ENCODE results near the gene FHL3.
"Not testable (repeated sequence)": the region's sequence is repeated elsewhere in the genome, so short reads cannot be mapped to it uniquely, and the experiment has no call there.

Gene FHL3

GRCh38 chr1:37995751-37996345 lies 9.5 kb downstream of the FHL3 start:
- no peaks in the 10 kb centered on the region for H3K27me3 Mint-ChIP-seq
- H3K9me3 Mint-ChIP-seq: no peaks in the 10 kb centered on the region
- peak overlapping the region; percentile 70 for H3K4me3 Mint-ChIP-seq
- DNase-seq: peak; percentile 68
- peaks cover 56% of the 10 kb centered on the region for H3K4me1 Mint-ChIP-seq (ENCODE audit: low read depth)
- H3K36me3 Mint-ChIP-seq (ENCODE audit: low read depth): peaks cover 59% of the 10 kb centered on the region
- peak overlapping the region; percentile 92 for H3K27ac Mint-ChIP-seq

DNA sequence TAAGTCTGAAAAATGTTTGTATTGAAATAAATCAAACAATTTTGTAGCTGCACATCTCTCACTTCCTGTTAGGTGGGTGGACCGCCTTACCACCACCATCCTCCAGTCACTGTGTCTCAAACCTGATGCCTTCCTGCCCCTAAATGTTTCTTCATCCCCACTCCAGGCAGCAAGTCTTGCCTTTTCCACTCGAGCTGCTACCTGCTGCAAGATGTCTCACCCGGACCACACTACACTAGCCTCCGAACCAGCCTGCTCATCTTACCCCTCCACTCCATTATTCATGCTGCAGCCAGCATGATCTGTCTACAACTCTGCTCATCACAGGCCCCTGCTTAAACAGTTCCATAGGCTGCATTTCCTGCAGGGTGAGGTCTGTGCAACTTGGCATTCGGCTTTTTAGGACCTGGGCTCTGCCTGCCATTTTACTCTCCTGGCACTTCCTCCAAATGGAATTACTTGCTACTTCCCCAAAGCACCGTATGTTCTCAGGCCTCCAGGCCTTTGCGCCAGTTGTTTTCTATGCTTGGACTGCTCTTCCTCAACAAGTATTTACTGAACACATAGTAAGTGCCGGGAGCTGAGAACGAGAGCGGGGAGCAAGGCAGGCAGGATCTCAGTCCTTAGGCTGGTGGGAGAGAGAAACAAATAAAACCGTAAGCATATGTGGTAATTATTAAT lies 10.3 kb downstream of the FHL3 start:
- DNase-seq: no peak
- H3K9me3 Mint-ChIP-seq: no peaks in the 10 kb centered on the region
- peaks cover 54% of the 10 kb centered on the region for H3K36me3 Mint-ChIP-seq (ENCODE audit: low read depth)
- no peaks in the 10 kb centered on the region for H3K27me3 Mint-ChIP-seq
- peak overlapping the region; percentile 93 for H3K27ac Mint-ChIP-seq
- H3K4me3 Mint-ChIP-seq: peak overlapping the region; percentile 70
- H3K4me1 Mint-ChIP-seq (ENCODE audit: low read depth): peaks cover 53% of the 10 kb centered on the region

DNA sequence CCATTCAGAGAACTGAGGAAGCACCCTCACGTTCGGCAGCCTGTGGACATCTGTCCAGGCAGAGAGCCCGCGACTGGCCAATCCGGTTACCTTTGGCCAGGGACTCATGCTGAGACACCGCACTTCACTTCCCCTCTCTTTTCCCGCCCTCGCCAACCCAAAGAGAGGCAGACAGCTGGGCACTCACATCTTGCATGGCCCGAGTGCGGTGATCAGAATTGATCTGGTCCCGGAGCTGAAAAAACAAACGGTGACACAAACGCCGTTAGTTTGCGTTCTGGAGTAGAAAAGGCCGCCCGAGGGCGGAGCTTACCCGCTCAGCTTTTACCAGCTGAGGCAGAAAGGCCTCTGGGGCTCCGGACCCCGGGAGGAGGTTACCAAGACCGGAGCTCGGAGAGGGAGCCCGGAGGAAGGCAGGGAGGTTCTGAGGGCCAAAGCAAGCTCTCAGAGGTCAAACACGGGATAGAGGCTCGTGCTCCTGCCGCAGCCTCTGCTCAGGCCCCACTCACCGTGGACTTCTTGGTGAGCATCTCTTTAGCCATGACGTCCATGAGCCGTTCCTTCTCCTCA lies 15.9 kb downstream of the FHL3 start:
- DNase-seq: no peak
- Mint-ChIP-seq H3K4me3 (peak overlapping the region; percentile 92), H3K27ac (peak overlapping the region; percentile 92), H3K4me1 (ENCODE audit: low read depth) (peaks cover 25% of the 10 kb centered on the region), H3K27me3 (no peaks in the 10 kb centered on the region), H3K36me3 (ENCODE audit: low read depth) (peaks cover 61% of the 10 kb centered on the region), H3K9me3 (no peaks in the 10 kb centered on the region)

GRCh38 chr1:37987679-37988078 lies 17.6 kb downstream of the FHL3 start:
- Mint-ChIP-seq H3K4me1 (ENCODE audit: low read depth) (peaks cover 26% of the 10 kb centered on the region), H3K36me3 (ENCODE audit: low read depth) (peaks cover 68% of the 10 kb centered on the region), H3K9me3 (no peaks in the 10 kb centered on the region), H3K27me3 (no peaks in the 10 kb centered on the region), H3K4me3 (peak overlapping the region; percentile 92), H3K27ac (peak overlapping the region; percentile 27)
- no peak for DNase-seq

DNA sequence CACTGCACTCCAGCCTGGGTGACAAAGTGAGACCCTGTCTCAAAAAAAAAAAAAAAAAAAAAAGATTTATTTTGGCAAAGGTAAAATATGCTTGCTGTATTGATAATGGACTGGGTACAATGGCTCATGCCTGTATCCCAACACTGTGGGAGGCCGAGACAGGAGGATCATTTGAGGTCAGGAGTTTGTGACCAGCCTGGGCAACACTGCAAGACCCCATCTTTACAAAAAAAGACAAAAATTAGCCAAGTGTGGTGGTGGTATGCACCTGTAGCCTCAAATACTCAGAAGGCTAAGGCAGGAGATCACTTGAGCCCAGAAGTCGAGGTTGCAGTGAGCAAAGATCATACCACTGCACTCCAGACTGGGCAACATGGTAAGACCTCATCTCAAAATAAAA lies 21.8 kb downstream of the FHL3 start:
- peaks cover 19% of the 10 kb centered on the region for H3K4me1 Mint-ChIP-seq (ENCODE audit: low read depth)

GRCh38 chr1:37978541-37978940 lies 26.8 kb downstream of the FHL3 start:
- no peaks in the 10 kb centered on the region for H3K9me3 Mint-ChIP-seq
- no peaks in the 10 kb centered on the region for H3K27me3 Mint-ChIP-seq
- H3K27ac Mint-ChIP-seq: peak overlapping the region; percentile 59
- H3K4me3 Mint-ChIP-seq: no peak overlapping the region
- no peak for DNase-seq
- peaks cover 4% of the 10 kb centered on the region for H3K4me1 Mint-ChIP-seq (ENCODE audit: low read depth)
- peaks cover 94% of the 10 kb centered on the region for H3K36me3 Mint-ChIP-seq (ENCODE audit: low read depth)

More for the DNA sequence above, 21.8 kb downstream of the FHL3 start:
- Mint-ChIP-seq H3K27me3 (no peaks in the 10 kb centered on the region), H3K9me3 (no peaks in the 10 kb centered on the region), H3K36me3 (ENCODE audit: low read depth) (peaks cover 93% of the 10 kb centered on the region), H3K4me3 (no peak overlapping the region), H3K27ac (peak overlapping the region; percentile 68)
- no peak for DNase-seq

DNA sequence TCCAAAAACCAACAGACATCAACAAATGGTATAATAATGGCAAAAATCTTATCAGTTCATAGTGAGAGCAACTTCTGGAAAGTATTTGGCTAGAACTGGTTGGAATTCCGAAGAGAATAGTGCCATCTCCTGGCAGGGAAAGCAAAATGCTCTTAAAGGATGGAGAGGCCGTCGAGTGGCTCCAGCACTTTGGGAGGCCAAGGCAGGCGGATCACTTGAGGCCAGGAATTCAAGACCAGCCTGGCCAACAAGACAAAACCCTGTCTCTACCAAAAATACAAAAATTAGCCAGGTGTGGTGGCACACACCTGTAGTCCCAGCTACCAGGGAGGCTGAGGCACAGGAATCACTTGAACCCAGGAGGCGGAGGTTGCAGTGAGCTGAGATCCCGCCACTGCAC lies 30.2 kb downstream of the FHL3 start:
- not testable (repeated sequence) for H3K27me3 Mint-ChIP-seq, DNase-seq

GRCh38 chr1:37974567-37974966 lies 30.7 kb downstream of the FHL3 start:
- no peaks in the 10 kb centered on the region for H3K9me3 Mint-ChIP-seq
- H3K4me1 Mint-ChIP-seq (ENCODE audit: low read depth): peaks cover 27% of the 10 kb centered on the region
- H3K27ac Mint-ChIP-seq: peak overlapping the region; percentile 1
- DNase-seq: no peak
- peaks cover 100% of the 10 kb centered on the region for H3K36me3 Mint-ChIP-seq (ENCODE audit: low read depth)
- no peaks in the 10 kb centered on the region for H3K27me3 Mint-ChIP-seq
- H3K4me3 Mint-ChIP-seq: no peak overlapping the region

More for the DNA sequence above, 30.2 kb downstream of the FHL3 start:
- Mint-ChIP-seq H3K4me1 (ENCODE audit: low read depth) (peaks cover 27% of the 10 kb centered on the region), H3K36me3 (ENCODE audit: low read depth) (peaks cover 100% of the 10 kb centered on the region), H3K27ac (peak overlapping the region; percentile 1)
- not testable (repeated sequence) for H3K4me3 Mint-ChIP-seq, H3K9me3 Mint-ChIP-seq

DNA sequence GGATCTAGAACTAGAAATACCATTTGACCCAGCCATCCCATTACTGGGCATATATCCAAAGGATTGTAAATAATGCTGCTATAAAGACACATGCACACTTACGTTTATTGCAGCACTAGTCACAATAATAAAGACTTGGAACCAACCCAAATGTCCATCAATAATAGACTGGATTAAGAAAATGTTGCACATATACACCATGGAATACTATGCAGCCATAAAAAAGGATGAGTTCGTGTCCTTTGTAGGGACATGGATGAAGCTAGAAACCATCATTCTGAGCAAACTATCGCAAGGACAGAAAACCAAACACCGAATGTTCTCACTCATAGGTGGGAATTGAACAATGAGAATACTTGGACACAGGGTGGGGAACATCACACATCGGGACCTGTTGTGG lies 31.6 kb downstream of the FHL3 start:
- peaks cover 100% of the 10 kb centered on the region for H3K36me3 Mint-ChIP-seq (ENCODE audit: low read depth)
- H3K27ac Mint-ChIP-seq, DNase-seq, H3K4me3 Mint-ChIP-seq, H3K27me3 Mint-ChIP-seq, H3K9me3 Mint-ChIP-seq: not testable (repeated sequence)
- H3K4me1 Mint-ChIP-seq (ENCODE audit: low read depth): peaks cover 27% of the 10 kb centered on the region

DNA sequence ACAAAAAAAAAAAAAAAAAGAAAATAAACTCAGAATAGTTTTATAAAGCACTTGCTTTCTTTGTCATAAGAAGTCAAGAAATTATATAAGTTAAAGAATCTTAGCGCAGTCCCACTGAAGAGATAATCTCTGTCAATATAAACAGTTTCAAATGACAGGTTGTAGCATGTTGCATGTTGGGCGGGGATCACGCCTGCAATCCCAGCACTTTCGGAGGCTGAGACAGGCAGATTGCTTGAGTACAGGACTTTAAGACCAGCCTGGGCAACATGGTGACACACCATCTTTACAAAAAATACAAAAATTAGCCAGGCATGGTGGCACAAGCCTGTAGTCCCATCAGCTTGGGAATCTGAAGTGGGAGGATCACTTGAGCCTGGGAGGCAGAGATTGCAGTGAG lies 40.0 kb downstream of the FHL3 start:
- no peaks in the 10 kb centered on the region for H3K27me3 Mint-ChIP-seq
- no peak for DNase-seq
- no peak overlapping the region for H3K4me3 Mint-ChIP-seq
- peaks cover 82% of the 10 kb centered on the region for H3K36me3 Mint-ChIP-seq (ENCODE audit: low read depth)
- no peaks in the 10 kb centered on the region for H3K4me1 Mint-ChIP-seq (ENCODE audit: low read depth)
- H3K9me3 Mint-ChIP-seq: no peaks in the 10 kb centered on the region
- H3K27ac Mint-ChIP-seq: no peak overlapping the region

- H3K4me3 Mint-ChIP-seq; DNase-seq; H3K27ac Mint-ChIP-seq; H3K27me3 Mint-ChIP-seq; H3K4me1 Mint-ChIP-seq (ENCODE audit: low read depth); H3K9me3 Mint-ChIP-seq: not testable (repeated sequence)
- peaks cover 82% of the 10 kb centered on the region for H3K36me3 Mint-ChIP-seq (ENCODE audit: low read depth)
Observed at GRCh38 chr1:37964106-37964505, 41.2 kb downstream of the FHL3 start.

DNA sequence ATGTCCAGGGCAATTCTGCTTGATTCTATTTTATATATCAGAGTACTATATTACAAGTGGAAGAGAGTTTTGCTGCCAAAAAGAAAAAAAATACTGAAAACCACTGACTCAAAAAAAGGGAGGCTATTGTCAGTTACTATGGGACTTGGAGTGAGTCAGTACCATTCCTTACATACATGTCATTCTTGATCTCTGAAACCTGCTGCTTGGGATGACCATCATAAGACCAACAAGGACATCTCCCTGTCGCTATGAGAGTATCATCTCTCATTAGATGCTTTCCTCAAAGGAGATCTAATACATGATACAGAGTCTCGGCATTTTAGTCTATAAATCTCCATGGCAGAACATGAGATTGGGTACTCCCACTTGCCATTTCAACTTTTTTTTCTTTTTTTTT lies 46.6 kb downstream of the FHL3 start:
- Mint-ChIP-seq H3K36me3 (ENCODE audit: low read depth) (peaks cover 74% of the 10 kb centered on the region), H3K4me1 (ENCODE audit: low read depth) (no peaks in the 10 kb centered on the region), H3K4me3 (no peak overlapping the region), H3K27ac (peak overlapping the region; percentile 39), H3K27me3 (no peaks in the 10 kb centered on the region), H3K9me3 (no peaks in the 10 kb centered on the region)
- DNase-seq: no peak

- Mint-ChIP-seq H3K36me3 (ENCODE audit: low read depth) (peaks cover 50% of the 10 kb centered on the region), H3K27me3 (no peaks in the 10 kb centered on the region)
Observed at GRCh38 chr1:37955685-37956084, 49.6 kb downstream of the FHL3 start.

DNA sequence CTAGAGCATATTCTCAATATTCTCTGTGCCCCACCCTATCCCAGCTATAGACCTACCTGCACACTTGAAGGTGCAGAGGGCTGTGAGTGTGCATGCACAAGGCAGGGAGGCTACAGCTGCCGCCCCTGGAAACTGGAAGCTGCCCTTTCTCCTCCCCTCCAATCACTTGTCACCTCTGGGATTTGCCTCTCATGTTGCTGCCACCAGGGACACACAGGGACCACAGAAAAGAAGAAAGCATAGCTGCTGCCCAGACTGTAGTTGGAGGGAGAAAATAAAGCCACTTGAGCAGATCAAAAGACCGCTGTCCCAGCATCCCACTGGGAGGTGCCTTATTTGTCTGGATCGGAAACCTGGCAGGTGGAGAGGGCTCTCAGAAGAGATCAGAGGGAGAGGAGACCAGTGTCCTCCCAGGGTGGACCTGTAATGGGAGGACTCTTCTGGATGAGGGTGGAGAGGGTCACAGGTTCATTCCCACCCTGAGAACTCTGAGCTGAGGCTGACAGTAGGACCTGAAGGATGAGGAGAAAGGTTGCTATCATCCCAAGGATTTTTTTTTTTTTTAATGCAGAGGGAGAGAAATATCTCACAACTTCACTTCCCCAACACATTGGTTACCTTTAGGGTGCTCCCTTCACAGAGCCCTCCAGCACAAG lies 50.9 kb downstream of the FHL3 start:
- Mint-ChIP-seq H3K9me3 (no peaks in the 10 kb centered on the region), H3K4me1 (ENCODE audit: low read depth) (peaks cover 10% of the 10 kb centered on the region), H3K27me3 (no peaks in the 10 kb centered on the region), H3K4me3 (no peak overlapping the region), H3K27ac (peak overlapping the region; percentile 7), H3K36me3 (ENCODE audit: low read depth) (peaks cover 37% of the 10 kb centered on the region)
- DNase-seq: no peak

More at GRCh38 chr1:37955685-37956084, 49.6 kb downstream of the FHL3 start:
- Mint-ChIP-seq H3K4me3 (no peak overlapping the region), H3K27ac (no peak overlapping the region), H3K9me3 (no peaks in the 10 kb centered on the region), H3K4me1 (ENCODE audit: low read depth) (peaks cover 10% of the 10 kb centered on the region)
- DNase-seq: no peak

DNA sequence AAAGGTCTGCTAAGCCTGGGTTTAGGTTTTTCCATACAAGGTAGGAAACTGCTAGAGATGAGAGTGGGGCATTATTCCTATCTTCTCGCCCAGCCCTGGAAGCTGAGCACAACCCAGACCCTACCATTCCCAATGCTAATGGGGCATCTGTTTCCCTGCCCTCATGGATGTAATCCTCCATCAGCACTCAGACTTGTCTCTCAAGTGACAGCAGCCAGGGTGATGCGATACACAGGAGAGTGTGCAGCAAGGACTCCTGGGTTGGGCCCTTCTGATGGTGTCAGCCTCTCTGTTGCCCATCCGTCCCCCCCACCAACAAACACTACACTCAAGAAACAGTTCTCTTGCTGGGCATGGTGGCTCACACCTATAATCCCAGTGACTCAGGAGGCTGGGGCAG lies 52.6 kb downstream of the FHL3 start:
- Mint-ChIP-seq H3K4me3 (no peak overlapping the region), H3K36me3 (ENCODE audit: low read depth) (peaks cover 21% of the 10 kb centered on the region), H3K27me3 (no peaks in the 10 kb centered on the region), H3K9me3 (no peaks in the 10 kb centered on the region), H3K27ac (peak overlapping the region; percentile 38), H3K4me1 (ENCODE audit: low read depth) (peaks cover 10% of the 10 kb centered on the region)
- no peak for DNase-seq

Data from activated T-cell treated with anti-CD3 and anti-CD28 coated beads, Interleukin-2, amount 50 U/mL, for 24 hours (primary cell).